ENCODE results near the gene BRINP3. TPM values are rescaled to one million over a fixed set of nuclear protein-coding genes. Genes with fewer than 3 reads are reported as not detected.

Gene BRINP3
- total RNA-seq, 2 experiments from 2014 or later: not detected

DNA sequence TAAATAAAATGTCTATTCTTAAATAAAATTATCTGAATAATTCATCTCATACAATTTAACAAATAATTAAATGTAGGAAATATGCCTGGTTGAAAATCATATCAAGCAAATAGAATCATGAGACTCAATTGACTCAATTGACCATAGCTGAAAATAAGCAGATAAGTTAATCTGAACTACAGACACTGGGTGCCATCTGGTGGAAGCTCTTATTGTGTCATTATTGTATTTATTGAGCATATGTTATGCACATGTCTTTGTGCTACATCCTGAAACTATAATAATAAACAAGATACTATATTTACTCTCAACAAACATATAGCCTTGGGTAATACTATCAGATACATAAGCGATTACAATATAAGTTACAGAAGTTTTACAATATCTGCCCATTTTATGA lies 41.0 kb downstream of the BRINP3 start:
- H3K27me3 Mint-ChIP-seq: no peaks in the 10 kb centered on the region
- CTCF ChIA-PET: no interaction called here
- H3K9me3 Mint-ChIP-seq: peaks cover 9% of the 10 kb centered on the region
- POLR2A ChIA-PET: no interaction called here
- H3K27ac Mint-ChIP-seq: no peak overlapping the region
- H3K36me3 Mint-ChIP-seq: no peaks in the 10 kb centered on the region
- intact Hi-C loops (cut with micrococcal nuclease): no loop called here
- DNase-seq: no peak
- no peaks in the 10 kb centered on the region for H3K4me1 Mint-ChIP-seq (ENCODE audit: low read depth)
- no peak overlapping the region for H3K4me3 Mint-ChIP-seq

DNA sequence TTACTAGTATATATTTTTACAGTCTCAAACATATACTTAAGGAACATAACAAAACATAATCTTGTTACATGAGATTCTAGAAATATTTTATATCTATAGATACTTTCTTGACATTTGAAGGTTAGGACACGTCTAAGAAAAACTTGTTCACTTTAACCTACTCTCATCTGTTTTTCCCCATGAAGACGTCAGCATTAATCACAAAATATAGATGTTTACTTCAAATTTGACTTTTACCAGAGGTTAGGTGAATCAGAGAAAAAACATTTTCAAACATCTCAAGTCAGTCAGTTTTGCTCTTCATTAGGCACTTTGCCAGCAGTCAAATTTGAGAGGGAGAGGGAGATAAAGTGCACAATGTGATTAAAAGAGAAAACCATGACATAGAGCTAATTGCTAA lies 47.7 kb downstream of the BRINP3 start:
- no peaks in the 10 kb centered on the region for H3K4me1 Mint-ChIP-seq (ENCODE audit: low read depth)
- ChIA-PET POLR2A (no interaction called here), CTCF (no interaction called here)
- no peak overlapping the region for H3K27ac Mint-ChIP-seq
- H3K36me3 Mint-ChIP-seq: no peaks in the 10 kb centered on the region
- no peak overlapping the region for H3K4me3 Mint-ChIP-seq
- peaks cover 4% of the 10 kb centered on the region for H3K9me3 Mint-ChIP-seq
- intact Hi-C loops (cut with micrococcal nuclease): no loop called here
- H3K27me3 Mint-ChIP-seq: no peaks in the 10 kb centered on the region
- no peak for DNase-seq

DNA sequence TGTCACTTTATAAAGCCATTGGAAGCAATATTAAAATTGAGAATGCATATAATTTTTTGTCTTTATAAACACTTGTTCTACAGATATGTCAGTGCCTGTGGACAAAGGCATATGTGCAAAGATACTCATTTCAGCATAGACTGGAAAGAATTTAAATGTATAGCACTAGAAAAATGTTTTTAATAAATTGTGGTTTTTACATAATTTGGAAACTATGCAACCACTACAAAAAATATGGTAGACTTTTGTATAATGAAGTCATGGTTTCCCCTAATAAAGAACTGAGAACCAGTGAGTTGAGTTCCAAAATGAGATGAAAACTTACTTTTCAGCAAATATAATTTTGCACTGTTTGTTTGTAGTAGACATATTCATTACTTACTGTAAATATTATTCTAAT lies 48.5 kb downstream of the BRINP3 start:
- POLR2A ChIA-PET: no interaction called here
- peaks cover 4% of the 10 kb centered on the region for H3K9me3 Mint-ChIP-seq
- no peak overlapping the region for H3K4me3 Mint-ChIP-seq
- no peak for DNase-seq
- H3K27me3 Mint-ChIP-seq: no peaks in the 10 kb centered on the region
- H3K36me3 Mint-ChIP-seq: no peaks in the 10 kb centered on the region
- CTCF ChIA-PET: no interaction called here
- H3K27ac Mint-ChIP-seq: no peak overlapping the region
- no peaks in the 10 kb centered on the region for H3K4me1 Mint-ChIP-seq (ENCODE audit: low read depth)
- intact Hi-C loops (cut with micrococcal nuclease): no loop called here

DNA sequence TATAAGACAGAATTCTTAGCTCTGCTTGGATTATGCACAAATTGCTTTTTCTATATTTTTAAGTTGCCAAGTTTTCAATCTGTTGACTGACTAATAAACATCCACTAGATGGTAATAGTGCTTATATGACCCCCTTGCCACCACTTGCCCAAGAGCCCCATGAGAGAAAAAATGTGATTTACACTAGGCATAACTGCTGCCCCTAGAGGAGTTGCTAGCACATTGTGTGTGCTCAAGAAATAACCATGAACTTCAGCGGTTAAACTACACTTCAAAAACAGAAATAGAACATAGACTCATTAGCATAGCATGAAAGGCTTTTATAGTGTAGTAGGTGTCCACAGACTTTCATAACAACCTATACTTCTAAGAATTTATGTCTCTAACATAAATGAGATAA lies 61.4 kb downstream of the BRINP3 start:
- ChIA-PET POLR2A (no interaction called here), CTCF (no interaction called here)
- no peak for DNase-seq
- Mint-ChIP-seq H3K27ac (no peak overlapping the region), H3K4me1 (ENCODE audit: low read depth) (no peaks in the 10 kb centered on the region), H3K36me3 (no peaks in the 10 kb centered on the region), H3K9me3 (peaks cover 5% of the 10 kb centered on the region), H3K27me3 (no peaks in the 10 kb centered on the region), H3K4me3 (no peak overlapping the region)
- intact Hi-C loops (cut with micrococcal nuclease): no loop called here

DNA sequence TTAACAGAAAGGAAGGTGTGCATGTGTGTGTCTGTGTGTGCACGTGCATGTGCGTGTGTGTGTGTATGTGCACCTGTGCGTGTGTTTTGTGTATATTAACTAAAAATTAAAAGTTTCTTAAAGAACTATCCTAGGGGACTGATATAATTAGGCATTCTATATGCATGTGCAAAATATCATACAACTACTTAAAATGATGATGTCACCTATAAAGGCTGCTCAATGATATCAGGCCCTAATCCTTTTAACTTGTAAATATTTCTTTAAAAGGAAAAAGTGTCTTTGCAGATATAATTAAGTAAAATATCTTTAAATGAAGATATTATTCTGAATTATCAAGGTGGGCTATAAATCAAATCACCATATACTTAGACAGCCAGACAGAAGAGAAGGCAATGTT lies 64.5 kb downstream of the BRINP3 start:
- H3K36me3 Mint-ChIP-seq: no peaks in the 10 kb centered on the region
- no peaks in the 10 kb centered on the region for H3K4me1 Mint-ChIP-seq (ENCODE audit: low read depth)
- no peak overlapping the region for H3K27ac Mint-ChIP-seq
- POLR2A ChIA-PET: no interaction called here
- H3K27me3 Mint-ChIP-seq: no peaks in the 10 kb centered on the region
- peaks cover 7% of the 10 kb centered on the region for H3K9me3 Mint-ChIP-seq
- no peak overlapping the region for H3K4me3 Mint-ChIP-seq
- no peak for DNase-seq
- CTCF ChIA-PET: no interaction called here
- intact Hi-C loops (cut with micrococcal nuclease): no loop called here

DNA sequence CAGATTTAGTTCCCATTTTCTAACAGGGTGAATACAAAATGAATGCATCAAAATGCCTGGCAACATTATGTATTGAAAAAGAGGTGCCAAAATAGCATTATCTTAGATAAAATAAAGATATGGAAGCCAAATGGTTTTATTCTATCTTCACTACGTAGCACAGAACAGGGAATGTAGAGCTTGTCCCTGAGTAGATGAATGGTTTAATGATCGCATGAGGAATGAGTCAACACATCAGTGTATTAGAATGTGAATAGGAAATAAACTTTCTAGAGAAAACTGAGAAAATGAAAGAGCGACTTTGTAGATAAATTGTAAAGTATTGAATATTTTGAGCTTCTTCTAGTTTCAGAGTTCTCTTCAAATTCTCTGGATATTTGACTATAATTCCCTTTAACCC lies 74.3 kb downstream of the BRINP3 start:
- Mint-ChIP-seq H3K4me1 (ENCODE audit: low read depth) (no peaks in the 10 kb centered on the region), H3K27ac (no peak overlapping the region), H3K27me3 (no peaks in the 10 kb centered on the region), H3K36me3 (no peaks in the 10 kb centered on the region), H3K9me3 (peaks cover 3% of the 10 kb centered on the region), H3K4me3 (no peak overlapping the region)
- no peak for DNase-seq
- POLR2A ChIA-PET: no interaction called here
- CTCF ChIA-PET: no interaction called here
- intact Hi-C loops (cut with micrococcal nuclease): no loop called here

DNA sequence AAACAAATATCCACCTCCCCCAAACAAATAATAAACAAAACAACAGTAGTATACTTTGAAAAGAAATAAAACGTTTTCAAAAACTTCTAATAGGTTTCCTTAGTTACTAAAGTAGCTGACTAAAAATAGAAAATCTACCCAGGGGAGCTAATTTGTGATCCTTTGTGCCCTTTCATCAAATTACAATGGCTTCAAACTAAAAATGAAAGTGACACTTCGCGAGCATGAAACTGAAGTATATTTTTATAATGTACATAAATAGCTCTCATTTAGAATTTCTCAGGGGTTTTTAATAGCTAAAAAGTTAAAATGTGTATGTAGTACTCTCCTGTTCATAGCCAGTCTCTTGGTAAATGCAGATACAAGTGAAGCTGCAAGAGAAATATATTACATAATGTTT lies 78.4 kb downstream of the BRINP3 start:
- intact Hi-C loops (cut with micrococcal nuclease): no loop called here
- Mint-ChIP-seq H3K36me3 (no peaks in the 10 kb centered on the region), H3K27me3 (no peaks in the 10 kb centered on the region), H3K27ac (no peak overlapping the region), H3K9me3 (peaks cover 3% of the 10 kb centered on the region), H3K4me3 (no peak overlapping the region), H3K4me1 (ENCODE audit: low read depth) (no peaks in the 10 kb centered on the region)
- CTCF ChIA-PET: no interaction called here
- POLR2A ChIA-PET: no interaction called here
- DNase-seq: no peak

DNA sequence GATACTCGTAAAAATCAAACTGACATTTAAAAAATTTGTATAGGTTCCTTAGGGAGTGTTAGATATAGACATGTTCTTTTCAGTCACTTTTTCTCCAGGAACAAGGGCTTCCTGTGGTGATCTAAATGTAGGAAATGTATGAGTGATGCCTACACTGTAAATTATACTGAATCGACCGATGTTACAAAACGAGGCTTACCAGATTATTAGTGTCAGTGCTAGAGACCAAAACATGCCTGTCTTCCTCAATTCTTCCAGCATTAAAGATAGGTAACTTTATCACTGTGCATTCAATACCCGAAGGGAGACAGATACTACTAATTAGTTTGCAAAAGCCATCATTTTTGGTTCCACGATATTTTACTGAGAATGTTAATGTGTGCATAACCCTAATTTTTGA lies 86.1 kb downstream of the BRINP3 start:
- peaks cover 9% of the 10 kb centered on the region for H3K9me3 Mint-ChIP-seq

DNA sequence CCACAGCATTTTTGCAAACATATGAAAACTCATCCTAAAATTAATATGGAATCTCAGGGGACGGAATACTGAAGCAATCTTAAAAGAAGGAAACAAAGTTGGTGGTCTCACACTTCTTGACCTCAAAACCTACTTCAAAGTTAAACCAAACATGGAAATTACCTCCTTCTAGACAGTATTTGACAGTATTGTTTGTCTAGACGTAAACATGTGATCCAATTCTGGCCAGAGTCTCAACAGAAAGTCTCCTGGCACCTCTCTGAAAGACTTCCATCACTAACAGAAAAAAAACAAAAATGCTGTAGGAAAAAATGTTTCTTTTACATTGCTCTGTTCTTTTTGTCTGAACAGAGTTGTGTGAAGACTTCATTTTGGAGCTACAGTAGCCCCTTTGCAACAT lies 99.7 kb downstream of the BRINP3 start:
- H3K27me3 Mint-ChIP-seq: no peaks in the 10 kb centered on the region
- H3K27ac Mint-ChIP-seq: no peak overlapping the region
- intact Hi-C loops (cut with micrococcal nuclease): no loop called here
- ChIA-PET CTCF (no interaction called here), POLR2A (no interaction called here)
- DNase-seq: no peak
- peaks cover 3% of the 10 kb centered on the region for H3K9me3 Mint-ChIP-seq
- no peak overlapping the region for H3K4me3 Mint-ChIP-seq
- no peaks in the 10 kb centered on the region for H3K36me3 Mint-ChIP-seq
- no peaks in the 10 kb centered on the region for H3K4me1 Mint-ChIP-seq (ENCODE audit: low read depth)

More for the DNA sequence above, 86.1 kb downstream of the BRINP3 start:
- Mint-ChIP-seq H3K4me3 (no peak overlapping the region), H3K36me3 (no peaks in the 10 kb centered on the region), H3K4me1 (ENCODE audit: low read depth) (no peaks in the 10 kb centered on the region), H3K27me3 (no peaks in the 10 kb centered on the region), H3K27ac (no peak overlapping the region)
- intact Hi-C loops (cut with micrococcal nuclease): no loop called here
- DNase-seq: no peak
- POLR2A ChIA-PET: no interaction called here
- CTCF ChIA-PET: no interaction called here

DNA sequence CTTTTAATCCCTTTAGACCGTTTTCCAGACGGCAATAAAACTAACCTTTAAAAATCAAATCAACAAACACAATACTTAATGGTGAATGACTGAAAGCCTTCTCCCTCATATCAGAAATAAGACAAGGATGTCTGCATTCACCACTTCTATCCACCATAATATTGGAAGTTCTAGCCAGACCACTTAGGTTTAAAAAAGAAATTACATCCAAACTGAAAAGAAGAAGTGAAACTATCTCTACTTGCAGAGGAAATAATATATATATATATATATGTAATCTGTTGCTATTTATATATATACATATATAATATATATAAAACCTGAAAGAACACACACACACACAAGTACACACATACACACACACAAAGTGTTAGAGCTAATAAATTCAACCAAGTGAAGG lies 100.4 kb downstream of the BRINP3 start:
- H3K4me3 Mint-ChIP-seq: no peak overlapping the region

DNA sequence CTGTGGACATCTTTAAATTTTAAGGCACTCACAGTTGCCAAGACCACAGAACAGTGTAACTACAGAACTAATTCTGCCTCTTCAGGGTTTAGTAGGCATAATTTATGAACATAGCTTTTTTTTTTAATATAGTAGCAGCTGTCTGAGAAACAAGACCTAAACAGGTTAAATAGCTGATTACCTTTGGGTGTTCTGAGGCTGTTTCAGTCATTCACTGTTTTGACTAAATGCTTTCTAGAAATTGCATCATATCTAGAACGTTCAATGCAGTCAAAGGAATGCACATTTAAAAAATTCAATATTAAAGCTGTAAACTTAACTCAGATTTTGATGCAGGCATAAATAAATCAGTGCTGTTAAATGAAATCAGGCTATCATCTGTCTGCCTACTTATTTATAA lies 101.6 kb downstream of the BRINP3 start:
- DNase-seq: no peak
- POLR2A ChIA-PET: no interaction called here
- intact Hi-C loops (cut with micrococcal nuclease): no loop called here
- CTCF ChIA-PET: no interaction called here
- Mint-ChIP-seq H3K9me3 (no peaks in the 10 kb centered on the region), H3K4me3 (no peak overlapping the region), H3K27ac (no peak overlapping the region), H3K36me3 (no peaks in the 10 kb centered on the region), H3K4me1 (ENCODE audit: low read depth) (no peaks in the 10 kb centered on the region), H3K27me3 (no peaks in the 10 kb centered on the region)

More for the DNA sequence above, 100.4 kb downstream of the BRINP3 start:
- Mint-ChIP-seq H3K4me1 (ENCODE audit: low read depth) (no peaks in the 10 kb centered on the region), H3K27ac (no peak overlapping the region), H3K9me3 (no peaks in the 10 kb centered on the region), H3K36me3 (no peaks in the 10 kb centered on the region), H3K27me3 (no peaks in the 10 kb centered on the region)
- CTCF ChIA-PET: no interaction called here
- no peak for DNase-seq
- intact Hi-C loops (cut with micrococcal nuclease): no loop called here
- POLR2A ChIA-PET: no interaction called here

DNA sequence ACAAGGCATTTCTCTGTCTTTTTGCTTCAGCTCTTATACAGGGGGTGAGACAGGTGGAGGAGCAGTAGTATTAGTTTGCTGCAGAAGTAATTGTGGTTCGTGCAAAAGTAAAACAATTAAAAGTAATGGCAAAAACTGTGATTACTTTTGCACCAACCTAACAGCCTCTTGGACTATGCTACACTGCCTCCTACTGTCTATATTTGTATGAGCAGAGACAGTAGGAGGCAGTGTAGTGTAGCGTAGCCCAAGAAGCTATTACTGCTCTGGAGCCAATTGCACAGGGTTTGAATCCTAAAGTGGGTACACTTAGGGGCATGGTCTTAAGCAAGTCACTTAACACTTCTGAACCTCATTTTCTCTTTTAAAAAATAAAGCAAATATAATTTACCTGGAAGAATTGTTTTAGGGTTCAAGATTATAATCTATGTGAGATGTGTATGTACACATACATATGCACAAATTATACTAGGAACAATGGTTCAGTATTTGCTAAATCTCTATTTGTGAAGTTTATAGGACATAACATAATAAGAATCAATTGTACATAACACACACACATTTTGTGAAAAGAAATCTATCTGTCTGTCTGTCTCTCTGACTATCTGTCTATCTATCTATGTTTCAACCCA lies 103.8 kb downstream of the BRINP3 start:
- POLR2A ChIA-PET: no interaction called here
- no peak for DNase-seq
- no peak overlapping the region for H3K4me3 Mint-ChIP-seq
- H3K9me3 Mint-ChIP-seq: peaks cover 3% of the 10 kb centered on the region
- no peaks in the 10 kb centered on the region for H3K36me3 Mint-ChIP-seq
- H3K4me1 Mint-ChIP-seq (ENCODE audit: low read depth): no peaks in the 10 kb centered on the region
- H3K27me3 Mint-ChIP-seq: no peaks in the 10 kb centered on the region
- intact Hi-C loops (cut with micrococcal nuclease): no loop called here
- H3K27ac Mint-ChIP-seq: no peak overlapping the region
- CTCF ChIA-PET: no interaction called here

DNA sequence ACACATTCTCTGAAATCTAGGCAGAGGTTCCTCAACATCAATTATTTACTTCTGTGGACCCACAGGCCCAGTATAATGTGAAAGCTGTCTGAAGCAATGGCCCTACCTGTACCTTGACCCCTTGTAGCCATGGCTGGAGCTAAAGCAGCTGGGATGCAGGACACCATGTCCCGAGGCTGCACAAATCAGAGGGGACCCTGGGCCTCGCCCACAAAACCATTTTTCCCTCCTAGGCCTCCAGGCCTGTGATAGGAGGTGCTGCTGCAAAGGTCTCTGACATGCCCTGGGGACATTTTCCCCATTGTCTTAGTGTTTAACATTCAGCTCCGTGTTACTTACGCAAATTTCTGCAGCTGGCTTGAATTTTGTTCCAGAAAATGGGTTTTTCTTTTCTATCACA lies 110.5 kb downstream of the BRINP3 start:
- intact Hi-C loops (cut with micrococcal nuclease): no loop called here
- no peak overlapping the region for H3K4me3 Mint-ChIP-seq
- H3K4me1 Mint-ChIP-seq (ENCODE audit: low read depth): no peaks in the 10 kb centered on the region
- H3K27me3 Mint-ChIP-seq: no peaks in the 10 kb centered on the region
- CTCF ChIA-PET: no interaction called here
- no peak overlapping the region for H3K27ac Mint-ChIP-seq
- peaks cover 21% of the 10 kb centered on the region for H3K9me3 Mint-ChIP-seq
- POLR2A ChIA-PET: no interaction called here
- DNase-seq: no peak
- no peaks in the 10 kb centered on the region for H3K36me3 Mint-ChIP-seq

DNA sequence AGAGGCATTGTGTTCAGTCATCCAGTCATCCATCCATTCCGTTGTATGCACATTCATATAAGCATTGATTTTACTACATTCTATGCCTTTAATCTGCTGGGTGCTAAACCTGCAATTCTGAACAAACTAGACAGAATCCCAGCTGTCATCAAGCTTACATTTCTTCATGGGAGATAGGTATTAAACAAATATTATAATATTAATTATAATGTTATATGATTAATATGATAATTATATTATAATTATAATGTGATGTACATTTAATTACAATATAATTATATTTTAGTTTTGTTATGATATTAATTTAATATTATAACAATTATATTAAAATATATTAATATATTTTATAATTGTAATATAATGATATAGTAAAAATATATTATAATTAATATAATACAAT lies 112.4 kb downstream of the BRINP3 start:
- Mint-ChIP-seq H3K4me1 (ENCODE audit: low read depth) (no peaks in the 10 kb centered on the region), H3K9me3 (peaks cover 25% of the 10 kb centered on the region), H3K27ac (no peak overlapping the region), H3K36me3 (no peaks in the 10 kb centered on the region), H3K4me3 (no peak overlapping the region), H3K27me3 (no peaks in the 10 kb centered on the region)
- POLR2A ChIA-PET: no interaction called here
- no peak for DNase-seq
- CTCF ChIA-PET: no interaction called here
- intact Hi-C loops (cut with micrococcal nuclease): no loop called here
